Measurements from ENCODE around the gene FADS2.

FADS2 gene

GRCh38 chr11:61905067-61905696, 77.1 kb downstream of the FADS2 start:
- no peak overlapping the region for H3K4me3 ChIP-seq (ENCODE audit: low read depth, low read length)
- no peak for TF ChIP-seq CTCF (IDR thresholded peaks at IDR 0.05; ENCODE audit: low read depth, low read length, missing control alignments)
- no peak for DNase-seq (ENCODE audit: low read depth)

- no peak for TF ChIP-seq CTCF (IDR thresholded peaks at IDR 0.05; ENCODE audit: low read depth, low read length, missing control alignments)
- no peak overlapping the region for H3K4me3 ChIP-seq (ENCODE audit: low read depth, low read length)
- no peak for DNase-seq (ENCODE audit: low read depth)
Observed at GRCh38 chr11:61905801-61906521, 77.9 kb downstream of the FADS2 start.

- DNase-seq (ENCODE audit: low read depth): no peak
- H3K4me3 ChIP-seq (ENCODE audit: low read depth, low read length): no peak overlapping the region
- no peak for TF ChIP-seq CTCF (IDR thresholded peaks at IDR 0.05; ENCODE audit: low read depth, low read length, missing control alignments)
Observed at GRCh38 chr11:61906522-61906909, 78.4 kb downstream of the FADS2 start.

- TF ChIP-seq CTCF (IDR thresholded peaks at IDR 0.05; ENCODE audit: low read depth, low read length, missing control alignments): no peak
Observed at GRCh38 chr11:61907282-61907681, 79.2 kb downstream of the FADS2 start.

GRCh38 chr11:61907871-61908729, 80.0 kb downstream of the FADS2 start:
- no peak overlapping the region for H3K4me3 ChIP-seq (ENCODE audit: low read depth, low read length)
- TF ChIP-seq CTCF (IDR thresholded peaks at IDR 0.05; ENCODE audit: low read depth, low read length, missing control alignments): no peak
- no peak for DNase-seq (ENCODE audit: low read depth)

More at GRCh38 chr11:61907282-61907681, 79.2 kb downstream of the FADS2 start:
- H3K4me3 ChIP-seq (ENCODE audit: low read depth, low read length): no peak overlapping the region
- no peak for DNase-seq (ENCODE audit: low read depth)

- no peak overlapping the region for H3K4me3 ChIP-seq (ENCODE audit: low read depth, low read length)
- no peak for DNase-seq (ENCODE audit: low read depth)
- no peak for TF ChIP-seq CTCF (IDR thresholded peaks at IDR 0.05; ENCODE audit: low read depth, low read length, missing control alignments)
Observed at GRCh38 chr11:61908730-61909316, 80.7 kb downstream of the FADS2 start.
